Liver (tissue), 9 donors: ENCODE measurements around the gene POLD2. TPM values are rescaled to one million over a fixed set of nuclear protein-coding genes. Genes with fewer than 3 reads are reported as not detected.

ENCODE experiments used
- DNase-seq: peaks from one replicate; pipeline ENCODE4 v3.0.0-alpha.2; 2017; ENCODE audit warnings: low spot score
- H3K27ac ChIP-seq, 2 donors: one replicate each; pipeline ENCODE4 v1.7.0; 2013; ENCODE audit warnings: inconsistent platforms in 2 of 2, low read length in 2 of 2, control low read depth in 1 of 2, low read depth in 1 of 2, mild to moderate bottlenecking in 1 of 2
- H3K27me3 ChIP-seq, 4 donors: one replicate each; pipeline versions ENCODE4 v1.6.1 to v1.7.0; 2013; ENCODE audit warnings: low read length in 3 of 4, inconsistent platforms in 1 of 4, mild to moderate bottlenecking in 1 of 4, moderate library complexity in 1 of 4; ENCODE audit not compliant: control insufficient read depth in 4 of 4, insufficient read depth in 4 of 4
- H3K36me3 ChIP-seq, 4 donors: one replicate each; pipeline versions ENCODE4 v1.6.1 to v1.7.0; 2013; ENCODE audit warnings: low read length in 3 of 4, mild to moderate bottlenecking in 3 of 4, low read depth in 1 of 4, moderate library complexity in 1 of 4; ENCODE audit not compliant: control insufficient read depth in 4 of 4, insufficient read depth in 3 of 4
- H3K4me1 ChIP-seq, 4 donors: one replicate each; pipeline versions ENCODE4 v1.6.1 to v1.7.0; 2013; ENCODE audit warnings: low read length in 3 of 4, mild to moderate bottlenecking in 3 of 4, moderate library complexity in 1 of 4; ENCODE audit not compliant: control insufficient read depth in 4 of 4, insufficient read depth in 4 of 4
- H3K4me3 ChIP-seq, 3 donors: one replicate each; pipeline versions ENCODE4 v1.6.1 to v1.7.0; 2013; ENCODE audit warnings: low read length in 3 of 3, control low read depth in 1 of 3, low read depth in 1 of 3, mild to moderate bottlenecking in 1 of 3
- H3K9ac ChIP-seq, 2 donors: one replicate each; pipeline ENCODE4 v1.7.0; 2013; ENCODE audit warnings: low read length in 2 of 2, mild to moderate bottlenecking in 2 of 2, moderate library complexity in 2 of 2, control low read depth in 1 of 2, low read depth in 1 of 2
- H3K9me3 ChIP-seq, 4 donors: one replicate each; pipeline versions ENCODE4 v1.6.1 to v1.7.0; 2013; ENCODE audit warnings: low read length in 3 of 4; ENCODE audit not compliant: control insufficient read depth in 4 of 4
- FOXA1 ChIP-seq: IDR thresholded peaks from 2 replicates; pipeline ENCODE4 v1.6.1; 2016; ENCODE audit warnings: antibody characterized with exemption
- FOXA2 ChIP-seq: IDR thresholded peaks from 2 replicates; pipeline ENCODE4 v1.6.1; 2016; ENCODE audit warnings: antibody characterized with exemption
- HNF4A ChIP-seq, 2 donors: conservative IDR thresholded peaks; 2 replicates each; pipeline ENCODE4 v1.6.1; 2016; ENCODE audit warnings: antibody characterized with exemption in 2 of 2, mild to moderate bottlenecking in 2 of 2
- NR2F2 ChIP-seq: IDR thresholded peaks from 2 replicates; pipeline ENCODE4 v1.6.1; 2016; ENCODE audit warnings: antibody characterized with exemption
- RAD21 ChIP-seq, 2 donors: IDR thresholded peaks; 2 replicates each; pipeline ENCODE4 v1.6.1; 2016; ENCODE audit warnings: antibody characterized with exemption in 2 of 2, mild to moderate bottlenecking in 2 of 2
- RXRA ChIP-seq, 2 donors: IDR thresholded peaks; 2 replicates each; pipeline ENCODE4 v1.6.1; 2017 to 2018; ENCODE audit warnings: antibody characterized with exemption in 2 of 2, mild to moderate bottlenecking in 1 of 2
- SP1 ChIP-seq: IDR thresholded peaks from 2 replicates; pipeline ENCODE4 v1.6.1; 2018; ENCODE audit warnings: antibody characterized with exemption, mild to moderate bottlenecking
- WGBS: extraction: QIAGEN DNeasy Blood & Tissue Kit; methylation state at CpG from one replicate; pipeline ENCODE4 v1.1.7; 2013; 5-methylcytosine and 5-hydroxymethylcytosine counted together
- polyA plus RNA-seq, 2 donors: library from polyadenylated mRNA; stranded (reverse) in 1 of 2; unstranded in 1 of 2; fragments of 200-250 nt in 1 of 2; fragments of >200 nt in 1 of 2; fragmentation: Nextera tagmentation in 1 of 2; extraction: Ambion mirVana in 1 of 2; gene quantifications; one replicate each; pipeline versions ENCODE4 v1.2.1 to v1.2.3, GENCODE V29; 2013 to 2015
- total RNA-seq, 2 donors: library from RNA; depleted of rRNA; stranded (reverse); fragments of >200 nt; gene quantifications; one replicate each; pipeline ENCODE4 v1.2.3, GENCODE V29; 2014
- TF ChIP-seq, protein P1 (sequence below): IDR thresholded peaks from 2 replicates; pipeline ENCODE4 v1.6.1; 2016; ENCODE audit warnings: antibody characterized with exemption
- TF ChIP-seq, protein P2 (sequence below): fragments of 150-350 bp; IDR thresholded peaks from 2 replicates; pipeline ENCODE4 v1.5.1; 2017; ENCODE audit warnings: improper control_type of control experiment, low read depth, low read length; ENCODE audit not compliant: missing input control
- donor health status: healthy.
- donor health status: healthy.
- donor health status: healthy.
- donor health status: healthy.
- donor health status: healthy.

Gene POLD2
- total and polyA plus RNA-seq, 4 donors, result 53.9 to 101 (median 85.3) TPM

DNA sequence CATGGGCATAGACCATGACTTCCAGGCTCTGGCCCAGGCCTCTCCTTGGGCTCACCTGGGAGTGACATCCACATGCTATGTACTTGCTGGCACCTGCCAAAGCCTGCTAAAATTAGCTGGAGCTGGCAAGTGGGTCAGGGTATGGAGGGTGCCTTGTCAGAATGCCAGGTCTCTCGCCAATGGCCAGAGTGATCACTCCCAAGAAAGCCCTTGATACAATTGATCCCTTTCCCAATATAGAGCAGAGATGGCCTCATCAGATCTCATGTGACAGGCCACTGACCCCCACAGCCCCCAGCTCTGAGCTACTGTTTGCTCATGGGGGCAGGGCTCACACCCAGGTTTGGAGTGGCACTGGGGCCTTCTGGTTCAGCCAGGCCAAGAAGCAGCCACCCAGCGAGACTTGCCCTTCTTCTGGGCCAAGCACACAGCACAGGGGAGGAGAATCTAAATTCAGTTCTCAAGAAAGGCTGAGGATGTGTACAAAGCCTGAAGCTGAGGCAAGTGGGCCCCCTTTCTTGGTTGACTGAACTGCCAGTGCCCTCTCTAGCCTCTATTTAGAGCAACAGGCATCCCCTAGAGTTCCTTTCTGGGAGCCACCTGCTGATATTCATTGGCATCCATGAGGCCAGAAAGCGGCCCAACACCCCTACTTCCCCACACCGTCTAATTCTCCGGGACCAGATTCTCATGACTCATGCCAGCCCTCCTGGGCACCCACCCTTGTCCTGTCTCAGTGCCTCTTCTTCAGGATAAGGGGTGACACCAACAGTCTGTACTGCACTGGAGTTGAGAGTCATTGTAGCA is 36.7 kb upstream of the POLD2 start (continued):
- TF ChIP-seq HNF4A (conservative IDR thresholded peaks at IDR 0.05) (peak; percentile 81 to 85), FOXA2 (peak; percentile 27), NR2F2 (peak; percentile 75), FOXA1 (no peak), RAD21 (IDR thresholded peaks at IDR 0.05) (peak in 1 of 2 donors; percentile 10)
- TF ChIP-seq, protein P1, sequence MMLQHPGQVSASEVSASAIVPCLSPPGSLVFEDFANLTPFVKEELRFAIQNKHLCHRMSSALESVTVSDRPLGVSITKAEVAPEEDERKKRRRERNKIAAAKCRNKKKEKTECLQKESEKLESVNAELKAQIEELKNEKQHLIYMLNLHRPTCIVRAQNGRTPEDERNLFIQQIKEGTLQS, result peak; percentile 93
- TF ChIP-seq, protein P2, sequence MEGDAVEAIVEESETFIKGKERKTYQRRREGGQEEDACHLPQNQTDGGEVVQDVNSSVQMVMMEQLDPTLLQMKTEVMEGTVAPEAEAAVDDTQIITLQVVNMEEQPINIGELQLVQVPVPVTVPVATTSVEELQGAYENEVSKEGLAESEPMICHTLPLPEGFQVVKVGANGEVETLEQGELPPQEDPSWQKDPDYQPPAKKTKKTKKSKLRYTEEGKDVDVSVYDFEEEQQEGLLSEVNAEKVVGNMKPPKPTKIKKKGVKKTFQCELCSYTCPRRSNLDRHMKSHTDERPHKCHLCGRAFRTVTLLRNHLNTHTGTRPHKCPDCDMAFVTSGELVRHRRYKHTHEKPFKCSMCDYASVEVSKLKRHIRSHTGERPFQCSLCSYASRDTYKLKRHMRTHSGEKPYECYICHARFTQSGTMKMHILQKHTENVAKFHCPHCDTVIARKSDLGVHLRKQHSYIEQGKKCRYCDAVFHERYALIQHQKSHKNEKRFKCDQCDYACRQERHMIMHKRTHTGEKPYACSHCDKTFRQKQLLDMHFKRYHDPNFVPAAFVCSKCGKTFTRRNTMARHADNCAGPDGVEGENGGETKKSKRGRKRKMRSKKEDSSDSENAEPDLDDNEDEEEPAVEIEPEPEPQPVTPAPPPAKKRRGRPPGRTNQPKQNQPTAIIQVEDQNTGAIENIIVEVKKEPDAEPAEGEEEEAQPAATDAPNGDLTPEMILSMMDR, result no peak

DNA sequence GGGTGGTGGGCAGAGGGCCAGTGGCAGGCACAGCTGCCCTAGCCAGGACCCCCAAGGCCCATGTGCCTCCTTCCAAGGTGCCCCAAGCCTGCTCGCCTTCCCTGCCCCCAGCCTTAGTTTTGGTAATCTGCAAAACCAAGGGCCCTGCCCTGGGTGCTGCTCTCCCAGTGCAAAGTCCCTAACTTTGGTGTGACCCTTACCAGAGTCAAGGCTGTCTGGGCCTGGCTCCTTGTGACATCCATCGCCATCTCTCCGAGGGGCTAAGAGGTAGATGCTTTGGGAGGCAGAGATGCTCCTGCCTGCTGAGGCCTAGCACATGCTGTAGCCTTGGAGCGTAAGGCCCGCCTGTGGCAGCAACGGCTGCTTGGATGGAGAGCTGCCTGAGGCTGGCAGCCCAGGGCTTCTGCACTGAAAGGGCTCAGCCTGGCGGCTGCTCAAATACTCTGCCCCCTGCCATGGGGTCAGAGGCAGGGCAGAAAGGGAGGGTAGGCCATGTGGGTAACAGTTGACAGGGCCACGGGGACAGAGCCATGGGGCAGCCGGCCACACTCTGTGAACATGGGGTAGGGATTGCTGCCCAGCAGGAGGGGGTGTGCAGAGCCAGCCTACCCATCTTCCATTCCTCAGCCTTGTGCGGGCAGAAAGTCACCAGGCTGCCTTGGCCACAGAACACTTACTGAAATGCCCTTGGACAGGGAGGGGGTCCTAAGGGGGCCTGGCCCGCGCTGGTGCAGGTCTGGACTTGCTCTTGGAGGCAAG is 35.7 kb upstream of the POLD2 start:
- no peak for DNase-seq
- no peak overlapping the region for H3K4me3 ChIP-seq
- TF ChIP-seq HNF4A (conservative IDR thresholded peaks at IDR 0.05), result peak; percentile 52 to 59
- peak in 1 of 2 donors; percentile 51 for TF ChIP-seq RAD21 (IDR thresholded peaks at IDR 0.05)
- peak; percentile 65 to 86 for TF ChIP-seq RXRA (IDR thresholded peaks at IDR 0.05)
- TF ChIP-seq FOXA2, result no peak
- TF ChIP-seq SP1, result peak; percentile 70
- no peaks in the 10 kb centered on the region for H3K27me3 ChIP-seq
- H3K36me3 ChIP-seq, result no peaks in the 10 kb centered on the region
- no peak overlapping the region for H3K9ac ChIP-seq
- H3K4me1 ChIP-seq, result peaks cover 28 to 90% (median 82%) of the 10 kb centered on the region in 4 donors
- H3K27ac ChIP-seq, result peak overlapping the region; percentile 9 to 75
- no peaks in the 10 kb centered on the region for H3K9me3 ChIP-seq
- WGBS, result 56% methylated on average over 12 of the region's 12 CpGs

DNA sequence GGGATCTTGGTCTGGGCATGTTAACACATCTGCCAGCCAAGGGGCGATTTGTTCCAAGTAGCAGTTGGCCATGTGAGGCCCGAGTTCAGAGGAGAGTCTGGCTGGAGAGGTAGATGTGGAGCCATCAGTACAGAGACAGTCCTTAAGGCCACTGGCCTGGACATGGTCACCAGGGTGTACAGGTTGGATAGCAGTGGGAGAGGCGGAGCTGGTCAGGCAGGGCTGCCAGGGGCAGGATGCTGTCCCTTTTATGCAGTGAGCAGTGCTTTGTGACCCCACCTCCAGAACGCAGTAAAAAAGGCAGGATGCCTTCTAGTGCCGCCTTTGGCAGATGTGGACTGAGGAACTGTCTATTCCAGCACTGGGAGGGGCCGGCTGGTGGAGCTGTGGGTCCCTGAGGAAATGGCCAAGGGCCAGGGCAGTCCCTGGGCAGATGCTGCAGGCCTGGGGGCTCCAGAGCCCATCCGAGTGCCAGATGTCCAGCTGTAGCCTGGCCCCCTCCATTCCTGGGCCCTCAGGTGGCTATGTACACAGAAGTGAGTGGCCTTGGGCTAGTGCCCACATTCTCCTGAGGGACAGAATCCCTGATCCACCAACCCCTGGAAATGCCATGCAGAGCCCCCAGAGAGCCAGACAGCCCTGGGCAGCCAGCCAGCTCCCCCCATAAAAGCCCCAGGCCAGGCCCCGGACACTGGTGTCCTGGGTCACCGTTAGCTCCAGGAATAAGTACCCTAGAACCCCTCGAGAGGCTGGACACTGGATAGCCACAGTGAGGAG is 34.9 kb upstream of the POLD2 start:
- H3K9me3 ChIP-seq, result no peaks in the 10 kb centered on the region
- no peak overlapping the region for H3K9ac ChIP-seq
- TF ChIP-seq RXRA (IDR thresholded peaks at IDR 0.05) (no peak), FOXA1 (no peak), RAD21 (IDR thresholded peaks at IDR 0.05) (peak in 1 of 2 donors; percentile 22), SP1 (no peak)
- H3K27ac ChIP-seq, result peak overlapping the region; percentile 0 to 9
- H3K36me3 ChIP-seq, result no peaks in the 10 kb centered on the region
- 41% methylated on average over 10 of the region's 10 CpGs for WGBS
- H3K4me3 ChIP-seq, result no peak overlapping the region
- H3K4me1 ChIP-seq, result peaks cover 28 to 88% (median 78%) of the 10 kb centered on the region in 4 donors
- H3K27me3 ChIP-seq, result no peaks in the 10 kb centered on the region
- no peak for DNase-seq
